AG04450 (cell line): ENCODE results near the gene ABHD1. TPM values are rescaled to one million over a fixed set of nuclear protein-coding genes. Genes with fewer than 3 reads are reported as not detected.

Experiments
- CTCF ChIA-PET: fragments of 300-600, 350-600 bp; formaldehyde crosslinking; extraction: SDS; loops from one replicate; lab custom pipeline; 2022; ENCODE audit warnings: antibody characterized with exemption, inconsistent platforms; lab: Charles Lee
- POLR2A ChIA-PET: fragments of 350-600 bp; formaldehyde crosslinking; extraction: SDS; loops from one replicate; lab custom pipeline; 2021; ENCODE audit warnings: antibody characterized with exemption, inconsistent platforms; lab: Yijun Ruan, JAX
- DNase-seq: peaks from one replicate; pipeline ENCODE4 v3.0.0-alpha.2; 2011; ENCODE audit warnings: low read depth, low spot score
- H3K27ac ChIP-seq: one replicate; pipeline ENCODE4 v1.5.1; 2012; ENCODE audit warnings: low read depth, low read length, control low read depth
- H3K27me3 ChIP-seq: one replicate; pipeline ENCODE4 v1.6.0; 2012; ENCODE audit warnings: low read length; ENCODE audit not compliant: control insufficient read depth, insufficient read depth
- H3K4me3 ChIP-seq: 2 replicates; pipeline ENCODE4 v1.5.1; 2011; ENCODE audit warnings: mild to moderate bottlenecking, low read depth, low read length, control low read depth
- H3K9me3 ChIP-seq: 2 replicates; pipeline ENCODE4 v1.5.1; 2012; ENCODE audit warnings: low read length; ENCODE audit not compliant: control insufficient read depth, insufficient read depth
- CTCF ChIP-seq: IDR thresholded peaks from 2 replicates; pipeline ENCODE4 v1.5.1; 2011; ENCODE audit warnings: low read depth, low read length, control low read depth, inconsistent platforms
- polyA plus RNA-seq: library from polyadenylated mRNA; depleted of rRNA; stranded (reverse); fragments of >200 nt; gene quantifications from 2 replicates; pipeline ENCODE4 v1.2.3, GENCODE V29; 2011

Gene ABHD1
- polyA plus RNA-seq, 1 experiment: 0.10 TPM

- no peaks in the 10 kb centered on the region; the same call in 1 of the 2 replicates for H3K9me3 ChIP-seq
- POLR2A ChIA-PET: no interaction called here
- TF ChIP-seq CTCF: no peak
- no peak overlapping the region for H3K27ac ChIP-seq
- DNase-seq: no peak
- H3K4me3 ChIP-seq: peak overlapping the region; percentile 32
- CTCF ChIA-PET: interaction anchor here (0.9 to 9.6 kb wide), 4 partner anchors 9 to 250 kb away, joined by 3 to 136 read pairs (median 28); partner anchors contain the start of gene KHK
- no peaks in the 10 kb centered on the region for H3K27me3 ChIP-seq
Measured at GRCh38 chr2:27095745-27096651, 27.6 kb upstream of the ABHD1 start.

DNA sequence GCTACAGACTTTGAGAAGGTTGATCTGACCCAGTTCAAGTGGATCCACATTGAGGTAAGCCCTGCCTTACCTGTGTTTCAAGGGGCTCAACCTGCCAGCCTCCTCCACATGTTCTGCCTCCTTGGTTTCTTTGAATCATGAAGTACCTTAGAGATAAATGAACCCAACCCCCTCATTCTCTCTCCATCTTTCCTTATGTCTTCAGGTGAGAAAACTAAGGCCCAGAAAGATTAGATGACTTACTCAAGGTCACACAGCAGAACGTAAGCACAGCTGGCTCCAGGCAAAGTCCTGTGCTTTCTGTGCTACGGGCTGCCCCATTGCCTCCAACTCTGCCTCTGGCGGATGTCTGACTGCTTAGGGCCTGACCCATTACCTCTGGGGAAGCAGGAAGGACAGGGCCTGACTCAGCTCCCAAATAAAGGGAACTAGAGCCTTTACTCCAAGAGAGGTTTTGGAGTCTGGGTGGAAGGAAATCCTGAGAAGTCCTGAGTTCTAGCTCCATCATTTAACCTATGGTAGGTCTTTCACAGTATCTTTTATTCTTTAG, 26.8 kb upstream of the ABHD1 start:
- Histone ChIP-seq H3K27me3 (no peaks in the 10 kb centered on the region), H3K9me3 (no peaks in the 10 kb centered on the region; the same call in 1 of the 2 replicates), H3K27ac (no peak overlapping the region), H3K4me3 (no peak overlapping the region)
- no peak for DNase-seq
- CTCF ChIA-PET: interaction anchor here (0.9 to 9.6 kb wide), 6 partner anchors 10 to 250 kb away, joined by 3 to 136 read pairs (median 28); partner anchors contain the start of gene KHK
- POLR2A ChIA-PET: no interaction called here
- no peak for TF ChIP-seq CTCF

DNA sequence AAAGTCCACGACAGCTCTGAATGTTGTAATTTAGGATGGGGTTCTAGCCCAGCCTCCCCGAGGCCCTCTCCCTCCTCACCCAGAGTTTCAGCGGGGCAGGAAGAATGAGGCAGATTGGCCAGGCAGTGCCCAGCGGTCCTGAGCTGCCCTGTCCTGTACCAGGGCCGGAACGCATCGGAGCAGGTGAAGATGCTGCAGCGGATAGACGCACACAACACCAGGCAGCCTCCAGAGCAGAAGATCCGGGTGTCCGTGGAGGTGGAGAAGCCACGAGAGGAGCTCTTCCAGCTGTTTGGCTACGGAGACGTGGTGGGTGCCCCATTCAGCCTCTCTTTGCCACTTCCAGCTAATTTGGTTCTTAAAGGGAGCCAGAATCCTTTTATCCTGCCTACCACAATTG, 26.3 kb upstream of the ABHD1 start:
- Histone ChIP-seq H3K27ac (no peak overlapping the region), H3K4me3 (no peak overlapping the region), H3K27me3 (no peaks in the 10 kb centered on the region), H3K9me3 (no peaks in the 10 kb centered on the region; the same call in 1 of the 2 replicates)
- TF ChIP-seq CTCF: no peak
- ChIA-PET CTCF (interaction anchor here (1.0 to 9.6 kb wide), 5 partner anchors 36 to 207 kb away, joined by 3 to 136 read pairs (median 50); no protein-coding TSS in a partner anchor), POLR2A (no interaction called here)
- DNase-seq: no peak

GRCh38 chr2:27099334-27099955, 24.2 kb upstream of the ABHD1 start:
- no peak overlapping the region for H3K27ac ChIP-seq
- TF ChIP-seq CTCF: no peak
- peaks cover 12% of the 10 kb centered on the region for H3K27me3 ChIP-seq
- DNase-seq: no peak
- CTCF ChIA-PET: interaction anchor here (1.0 to 9.6 kb wide), 8 partner anchors 25 to 205 kb away, joined by 3 to 136 read pairs (median 6); partner anchors contain the start of gene ABHD1
- no peaks in the 10 kb centered on the region; the same call in 1 of the 2 replicates for H3K9me3 ChIP-seq
- POLR2A ChIA-PET: interaction anchor here (0.7 kb wide), 1 partner anchor 246 kb away, joined by 3 read pairs; no protein-coding TSS in a partner anchor
- H3K4me3 ChIP-seq: no peak overlapping the region
